ENCODE measurements around the gene PCYT2. TPM values are rescaled to one million over a fixed set of nuclear protein-coding genes. Genes with fewer than 3 reads are reported as not detected.

The PCYT2 gene
- total RNA-seq, 1 experiment from 2014 or later, result 31.4 TPM

GRCh38 chr17:81871387-81872230 lies 39.6 kb downstream of the PCYT2 start (continued):
- TF ChIP-seq ZNF532 (CRISPR knock-in tag; IDR thresholded peaks at IDR 0.05; ENCODE audit: borderline replicate concordance), result 0 out of 2 replicates have a peak, but pooled peaks have one; percentile 15
- TF ChIP-seq PRRX2 (CRISPR knock-in tag; IDR thresholded peaks at IDR 0.05), result peak; percentile 21; the same call in 1 of the 2 replicates
- no peak for TF ChIP-seq FOXJ3 (CRISPR knock-in tag; IDR thresholded peaks at IDR 0.05; ENCODE audit: borderline replicate concordance)
- TF ChIP-seq ATF1 (CRISPR knock-in tag; IDR thresholded peaks at IDR 0.05), result peak; percentile 47; the same call in 1 of the 2 replicates
- peak; percentile 93 for TF ChIP-seq USF2 (CRISPR knock-in tag; IDR thresholded peaks at IDR 0.05)
- 0 out of 2 replicates have a peak, but pooled peaks have one; percentile 48 for TF ChIP-seq MXD4 (CRISPR knock-in tag; IDR thresholded peaks at IDR 0.05; ENCODE audit: borderline replicate concordance)
- peak; percentile 49; the same call in 1 of the 2 replicates for TF ChIP-seq TCF7 (CRISPR knock-in tag; IDR thresholded peaks at IDR 0.05; ENCODE audit: low read depth)
- TF ChIP-seq SMAD3 (CRISPR knock-in tag; IDR thresholded peaks at IDR 0.05; ENCODE audit: borderline replicate concordance), result peak; percentile 85; the same call in 1 of the 2 replicates

- TF ChIP-seq ZBTB43 (CRISPR knock-in tag; IDR thresholded peaks at IDR 0.05) (no peak), ZMAT4 (CRISPR knock-in tag; IDR thresholded peaks at IDR 0.05) (0 out of 2 replicates have a peak, but pooled peaks have one; percentile 4), E2F5 (CRISPR knock-in tag; IDR thresholded peaks at IDR 0.05) (peak; percentile 54; the same call in 1 of the 2 replicates)
- DNase-seq (ENCODE audit: low spot score), result no peak
- POLR2A ChIA-PET, result interaction anchor here (1.7 to 2.1 kb wide), 2 partner anchors 21 to 56 kb away, joined by 6 to 7 read pairs; partner anchors contain the start of genes ALYREF, ANAPC11 and MAFG
- Mint-ChIP-seq H3K4me3 (peak within 1 kb of the TSS; percentile 77), H3K36me3 (no peaks in the 10 kb centered on the region), H3K27ac (peak within 1 kb of the TSS; percentile 79), H3K9me3 (no peaks in the 10 kb centered on the region), H3K27me3 (ENCODE audit: low read depth) (no peaks in the 10 kb centered on the region; the same call in 1 of the 2 replicates), H3K4me1 (peaks cover 16% of the 10 kb centered on the region)
- peak; percentile 1; the same call in 1 of the 2 replicates for ATAC-seq
- CTCF ChIA-PET, result interaction anchor here (1.7 to 2.2 kb wide), 5 partner anchors 13 to 160 kb away, joined by 4 to 16 read pairs (median 10); partner anchors contain the start of genes ALYREF and ANAPC11
These were observed 40.2 kb downstream of the PCYT2 start, which contains the start of gene ARHGDIA for GRCh38 chr17:81870981-81871386. Gene ARHGDIA (minus strand): TSS chr17:81871337. CDS start chr17:81869930, 1,407 bp downstream.
